Stimulated activated CD4-positive, alpha-beta T cell treated with anti-CD3 and anti-CD28 coated beads, Interleukin-2, amount 100 ng/mL, for 24 hours (primary cell): ENCODE measurements around the gene MYLK.

ENCODE experiments used
- DNase-seq, 2 donors: peaks; one replicate each; pipeline ENCODE4 v3.0.0-alpha.2; 2020

MYLK gene

GRCh38 chr3:123872621-123873020 is 11.5 kb downstream of the MYLK start:
- DNase-seq: no peak

DNA sequence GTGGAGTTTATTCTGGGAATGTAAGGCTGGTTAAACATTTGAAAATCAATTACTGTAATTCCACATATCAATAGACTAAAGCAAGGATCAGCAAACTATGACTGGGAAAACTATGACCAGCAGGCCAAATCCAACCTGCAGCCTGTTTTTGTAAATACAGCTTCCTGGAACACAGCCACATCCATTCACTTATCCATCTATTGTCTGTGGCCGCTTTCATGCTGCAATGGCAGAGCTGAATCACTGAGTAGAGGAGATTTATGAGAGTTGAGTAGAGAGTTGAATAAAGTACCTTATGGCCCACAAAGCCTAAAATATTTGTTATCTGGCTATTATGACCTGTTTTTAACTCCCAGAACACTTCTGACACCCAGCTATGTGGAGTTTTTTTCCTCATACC is 12.2 kb downstream of the MYLK start:
- DNase-seq: no peak

DNA sequence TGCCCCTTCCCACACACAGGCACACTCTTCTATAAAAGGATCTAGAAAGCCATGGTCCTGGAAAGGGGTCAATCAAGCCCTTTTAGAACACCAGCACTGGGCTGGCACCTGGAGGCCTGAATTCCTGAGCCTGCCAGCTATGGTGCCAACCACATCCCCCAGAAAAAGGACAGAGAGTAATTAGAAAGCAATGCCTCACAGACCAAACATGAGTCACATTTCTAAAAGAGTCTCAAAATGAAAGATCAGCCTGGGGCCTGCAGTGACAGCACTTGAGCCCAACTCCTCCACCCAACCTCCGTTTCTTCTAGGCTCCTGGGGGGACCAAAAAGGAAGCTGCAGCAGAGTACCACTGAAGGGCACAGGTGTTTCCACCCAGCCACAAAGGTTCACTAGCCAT is 14.1 kb downstream of the MYLK start:
- DNase-seq: no peak

GRCh38 chr3:123869165-123869564 is 15.0 kb downstream of the MYLK start:
- DNase-seq: no peak

GRCh38 chr3:123864706-123865105 is 19.4 kb downstream of the MYLK start:
- DNase-seq: no peak

GRCh38 chr3:123862152-123862551 is 22.0 kb downstream of the MYLK start:
- DNase-seq: no peak

GRCh38 chr3:123861081-123861836 is 22.9 kb downstream of the MYLK start:
- no peak for DNase-seq

GRCh38 chr3:123859177-123859576 is 25.0 kb downstream of the MYLK start:
- no peak for DNase-seq

- DNase-seq: no peak
Measured at GRCh38 chr3:123854905-123855304, 29.2 kb downstream of the MYLK start.

GRCh38 chr3:123853686-123854372 is 30.3 kb downstream of the MYLK start:
- no peak for DNase-seq

GRCh38 chr3:123847209-123847608 is 36.9 kb downstream of the MYLK start:
- DNase-seq: no peak

DNA sequence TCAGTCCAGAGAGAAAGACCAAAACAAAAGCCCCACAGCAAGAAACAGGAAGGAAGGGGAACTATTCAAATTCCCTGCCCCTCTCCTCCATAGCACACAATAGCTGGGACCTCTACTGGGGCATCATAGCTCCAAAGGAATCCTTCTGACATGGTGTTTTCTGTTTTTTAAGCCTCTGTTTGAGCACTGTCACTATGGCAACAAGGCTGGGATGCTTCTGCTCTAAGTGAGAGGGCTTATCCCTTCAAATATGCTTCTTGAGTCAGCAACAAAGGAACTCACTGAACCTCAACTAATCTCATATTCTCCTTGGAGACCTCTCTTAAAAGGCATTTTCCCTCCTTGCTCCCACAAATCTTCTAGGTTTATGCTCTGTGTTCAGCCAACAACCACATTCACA is 40.5 kb downstream of the MYLK start:
- DNase-seq: no peak

DNA sequence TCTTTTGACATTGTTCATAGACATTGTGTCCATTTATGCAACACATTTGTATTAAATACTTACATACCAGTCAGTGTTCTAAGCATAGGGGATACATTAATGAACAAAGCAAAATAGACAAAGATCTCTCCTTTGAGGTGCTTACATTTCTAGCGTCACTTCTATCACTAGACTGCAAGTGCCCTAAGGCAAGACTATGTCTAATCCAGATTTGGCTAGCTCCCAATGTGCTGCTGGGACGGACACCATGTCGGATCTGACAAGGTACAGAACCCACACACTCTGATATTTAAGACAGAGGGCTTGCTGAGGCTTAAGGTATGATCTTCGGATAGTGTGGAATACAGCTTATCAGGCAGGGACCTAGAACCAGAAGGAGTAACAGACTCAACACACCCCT is 41.4 kb downstream of the MYLK start:
- no peak for DNase-seq

DNA sequence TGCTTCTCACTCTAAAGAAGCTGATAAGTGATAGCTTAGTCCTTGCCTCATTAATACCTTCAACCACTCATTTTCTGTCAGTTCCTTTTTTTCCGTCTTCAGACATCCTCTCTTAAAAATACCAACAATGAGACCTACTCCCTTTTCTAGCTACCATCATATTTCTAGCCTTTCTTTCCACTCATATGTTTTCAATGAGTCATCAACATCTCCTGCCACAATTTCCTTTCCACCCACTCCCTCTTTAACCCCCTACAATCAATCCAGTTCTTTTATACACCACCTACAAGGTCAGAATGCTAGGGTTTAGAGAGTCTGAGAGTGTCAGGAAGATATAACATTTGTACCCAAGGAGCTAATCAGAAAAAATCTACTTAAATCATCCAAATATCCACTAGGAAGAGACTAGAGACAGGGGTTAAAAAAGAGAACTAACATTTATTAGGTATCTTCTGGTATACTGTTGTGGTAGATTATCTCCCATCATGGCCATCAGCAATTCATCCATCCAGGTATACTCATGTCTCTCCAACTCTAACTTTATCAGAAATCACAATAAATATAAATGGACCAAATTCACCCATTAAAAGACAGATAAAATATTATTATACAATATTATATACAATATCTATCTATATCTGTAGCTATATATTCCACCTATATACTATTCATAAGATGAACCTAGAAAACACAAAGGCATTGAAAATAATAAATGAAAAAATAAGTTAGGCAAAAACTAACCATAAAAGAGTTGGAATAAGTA is 42.5 kb downstream of the MYLK start:
- no peak for DNase-seq

GRCh38 chr3:123840961-123841360 is 43.2 kb downstream of the MYLK start:
- no peak for DNase-seq

GRCh38 chr3:123837858-123838257 is 46.3 kb downstream of the MYLK start:
- no peak for DNase-seq

GRCh38 chr3:123834631-123835030 is 49.5 kb downstream of the MYLK start:
- no peak for DNase-seq

DNA sequence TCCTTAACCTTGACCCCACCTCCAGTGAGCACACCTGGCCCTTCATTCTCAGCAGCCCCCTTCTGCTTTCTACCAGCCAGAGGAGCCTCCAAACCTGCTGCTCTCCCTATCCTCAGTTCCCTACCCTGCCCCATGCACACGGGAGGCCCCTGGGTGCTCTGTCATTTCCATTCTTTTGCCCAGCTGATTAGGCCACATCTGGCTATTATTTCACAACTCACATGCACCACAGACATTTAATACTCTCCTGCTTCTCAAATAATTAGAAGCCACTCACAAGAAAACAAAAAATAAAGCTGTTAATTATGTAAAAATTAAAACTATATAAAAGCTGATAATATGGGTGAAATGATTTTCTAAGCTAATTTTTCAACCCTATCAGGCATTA is 50.7 kb downstream of the MYLK start:
- no peak for DNase-seq

DNA sequence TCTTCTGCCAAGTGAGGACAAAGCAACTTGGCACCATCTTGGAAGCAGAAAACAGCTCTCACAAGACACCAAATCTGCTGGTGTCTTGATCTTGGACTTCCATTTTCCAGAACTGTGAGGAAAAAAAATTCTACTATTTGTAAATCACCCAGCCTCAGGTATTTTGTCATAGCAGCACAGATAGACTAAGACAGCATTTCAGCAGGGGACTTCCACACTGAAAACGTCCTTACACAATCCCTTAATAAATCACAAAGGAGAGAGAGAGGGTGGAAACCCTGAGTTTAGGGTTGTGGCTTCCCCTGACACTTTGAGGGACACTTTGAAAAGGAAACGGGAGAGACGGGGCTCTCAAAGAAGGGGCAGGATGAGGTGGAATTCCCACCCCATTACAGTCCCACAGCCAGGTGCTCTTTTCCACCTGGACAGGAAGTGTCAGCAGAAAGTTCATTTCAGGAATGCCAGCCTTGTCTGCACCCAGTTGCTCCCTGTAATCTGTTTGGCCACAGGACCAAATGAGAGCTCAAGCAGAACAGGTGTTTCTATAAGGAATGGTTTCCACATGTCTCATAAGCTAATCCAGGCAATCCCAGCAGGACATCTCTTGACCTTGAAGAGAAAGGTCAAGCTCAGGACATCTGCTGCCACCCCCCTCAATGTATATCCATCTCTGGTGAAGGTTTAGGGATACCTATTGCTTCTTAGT is 51.3 kb downstream of the MYLK start:
- DNase-seq: no peak

GRCh38 chr3:123831420-123831819 is 52.7 kb downstream of the MYLK start:
- DNase-seq: no peak

DNA sequence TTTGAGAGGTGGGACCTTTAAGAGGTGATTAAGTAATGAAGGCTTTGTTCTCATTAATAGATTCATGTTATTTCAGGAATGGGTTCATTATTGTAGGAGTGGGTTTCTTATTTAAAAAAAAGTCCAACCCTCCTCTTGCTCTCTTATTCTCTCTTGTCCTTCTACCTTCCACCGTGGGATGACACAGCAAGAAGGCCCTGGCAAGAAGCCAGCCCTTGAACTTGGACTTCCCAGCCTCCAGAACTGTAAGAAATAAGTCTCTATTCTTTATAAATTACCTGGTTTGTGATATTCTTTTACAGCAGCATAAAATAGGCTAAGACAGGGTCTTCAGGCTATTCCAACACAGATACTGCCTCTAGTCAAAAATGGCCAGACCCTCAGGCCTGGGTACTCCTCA is 62.2 kb downstream of the MYLK start:
- no peak for DNase-seq

DNA sequence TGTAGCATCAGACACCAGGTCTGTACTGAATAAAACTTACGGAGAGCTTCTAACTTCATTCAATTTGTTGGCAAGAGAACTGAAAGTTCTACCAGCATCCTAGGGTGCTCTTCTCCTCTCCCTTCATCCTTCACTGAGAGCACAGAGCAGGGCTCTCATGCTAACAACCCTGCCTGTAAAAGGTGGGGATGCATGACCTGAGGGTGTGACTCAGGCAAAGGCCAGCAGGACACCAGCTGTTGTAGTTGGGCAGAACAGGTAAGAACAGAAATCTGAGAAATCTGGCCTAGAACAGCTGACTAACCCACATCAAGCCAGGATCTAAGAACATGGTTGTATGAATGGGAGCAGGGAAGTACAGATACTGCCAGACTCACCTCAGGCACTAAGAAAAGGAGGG is 64.2 kb downstream of the MYLK start:
- no peak for DNase-seq

GRCh38 chr3:123818921-123819429 is 65.2 kb downstream of the MYLK start:
- no peak for DNase-seq
